ENCODE results near the gene HMBS.
"Not testable (repeated sequence)": the region's sequence is repeated elsewhere in the genome, so short reads cannot be mapped to it uniquely, and the experiment has no call there.

The HMBS gene

DNA sequence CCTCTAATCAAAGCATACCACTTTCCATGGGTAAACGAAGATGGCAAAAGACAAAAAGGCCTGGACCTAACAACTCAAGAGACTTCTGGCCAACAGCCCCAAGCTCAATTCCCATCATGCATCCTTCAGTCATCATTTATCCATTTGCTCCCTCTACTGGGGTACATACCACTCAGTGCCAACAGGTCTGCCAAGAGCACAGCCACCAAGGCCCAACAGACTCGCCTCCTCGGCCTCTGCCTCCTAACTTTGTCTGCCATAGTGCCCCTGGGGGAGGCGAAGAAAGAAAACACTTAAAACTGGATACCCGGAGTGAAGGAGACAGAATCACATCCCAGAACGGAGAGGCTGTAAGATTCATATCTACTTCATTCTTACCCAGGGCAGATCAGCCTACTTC, 28.8 kb upstream of the HMBS start:
- H3K4me3 ChIP-seq (replicated peaks; ENCODE audit: low read depth, low read length) = peak overlapping the region; percentile 88
- TF ChIP-seq, protein P1, sequence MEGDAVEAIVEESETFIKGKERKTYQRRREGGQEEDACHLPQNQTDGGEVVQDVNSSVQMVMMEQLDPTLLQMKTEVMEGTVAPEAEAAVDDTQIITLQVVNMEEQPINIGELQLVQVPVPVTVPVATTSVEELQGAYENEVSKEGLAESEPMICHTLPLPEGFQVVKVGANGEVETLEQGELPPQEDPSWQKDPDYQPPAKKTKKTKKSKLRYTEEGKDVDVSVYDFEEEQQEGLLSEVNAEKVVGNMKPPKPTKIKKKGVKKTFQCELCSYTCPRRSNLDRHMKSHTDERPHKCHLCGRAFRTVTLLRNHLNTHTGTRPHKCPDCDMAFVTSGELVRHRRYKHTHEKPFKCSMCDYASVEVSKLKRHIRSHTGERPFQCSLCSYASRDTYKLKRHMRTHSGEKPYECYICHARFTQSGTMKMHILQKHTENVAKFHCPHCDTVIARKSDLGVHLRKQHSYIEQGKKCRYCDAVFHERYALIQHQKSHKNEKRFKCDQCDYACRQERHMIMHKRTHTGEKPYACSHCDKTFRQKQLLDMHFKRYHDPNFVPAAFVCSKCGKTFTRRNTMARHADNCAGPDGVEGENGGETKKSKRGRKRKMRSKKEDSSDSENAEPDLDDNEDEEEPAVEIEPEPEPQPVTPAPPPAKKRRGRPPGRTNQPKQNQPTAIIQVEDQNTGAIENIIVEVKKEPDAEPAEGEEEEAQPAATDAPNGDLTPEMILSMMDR (IDR thresholded peaks at IDR 0.05; ENCODE audit: low read depth, low read length, missing control alignments) = peak; percentile 29
- DNase-seq (ENCODE audit: extremely low read depth, low read depth) = no peak

DNA sequence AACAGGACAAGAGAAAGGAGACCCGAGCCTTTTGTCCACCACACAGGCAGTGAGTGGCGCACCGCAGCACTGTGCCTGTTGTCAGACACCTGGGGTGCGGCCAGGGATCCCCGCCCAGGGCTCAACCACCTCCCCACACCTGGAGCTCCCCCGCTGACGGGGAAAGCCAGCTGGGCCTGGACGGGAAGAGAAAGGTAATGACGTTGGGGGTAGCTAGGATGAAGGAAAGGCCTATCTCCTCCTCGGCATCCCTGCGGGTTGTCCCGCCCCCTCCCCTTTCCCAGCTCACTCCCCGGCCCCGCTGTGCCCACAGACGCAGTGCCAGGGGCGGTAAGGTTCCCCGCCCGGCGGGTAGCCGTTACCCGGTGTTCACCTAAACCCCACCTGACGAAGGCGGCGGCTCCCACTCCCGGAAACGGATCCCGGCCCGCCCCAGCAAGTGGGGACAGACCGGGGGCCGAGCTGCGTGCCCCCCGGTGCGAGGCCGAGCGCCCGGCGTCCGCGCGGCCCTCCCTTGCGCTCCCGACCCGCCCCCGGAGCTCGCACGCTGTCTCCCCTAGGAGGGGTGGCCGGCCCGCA, 28.2 kb upstream of the HMBS start:
- TF ChIP-seq, protein P1 (IDR thresholded peaks at IDR 0.05; ENCODE audit: low read depth, low read length, missing control alignments) = no peak
- no peak for DNase-seq (ENCODE audit: extremely low read depth, low read depth)
- peak overlapping the region; percentile 88 for H3K4me3 ChIP-seq (replicated peaks; ENCODE audit: low read depth, low read length)

DNA sequence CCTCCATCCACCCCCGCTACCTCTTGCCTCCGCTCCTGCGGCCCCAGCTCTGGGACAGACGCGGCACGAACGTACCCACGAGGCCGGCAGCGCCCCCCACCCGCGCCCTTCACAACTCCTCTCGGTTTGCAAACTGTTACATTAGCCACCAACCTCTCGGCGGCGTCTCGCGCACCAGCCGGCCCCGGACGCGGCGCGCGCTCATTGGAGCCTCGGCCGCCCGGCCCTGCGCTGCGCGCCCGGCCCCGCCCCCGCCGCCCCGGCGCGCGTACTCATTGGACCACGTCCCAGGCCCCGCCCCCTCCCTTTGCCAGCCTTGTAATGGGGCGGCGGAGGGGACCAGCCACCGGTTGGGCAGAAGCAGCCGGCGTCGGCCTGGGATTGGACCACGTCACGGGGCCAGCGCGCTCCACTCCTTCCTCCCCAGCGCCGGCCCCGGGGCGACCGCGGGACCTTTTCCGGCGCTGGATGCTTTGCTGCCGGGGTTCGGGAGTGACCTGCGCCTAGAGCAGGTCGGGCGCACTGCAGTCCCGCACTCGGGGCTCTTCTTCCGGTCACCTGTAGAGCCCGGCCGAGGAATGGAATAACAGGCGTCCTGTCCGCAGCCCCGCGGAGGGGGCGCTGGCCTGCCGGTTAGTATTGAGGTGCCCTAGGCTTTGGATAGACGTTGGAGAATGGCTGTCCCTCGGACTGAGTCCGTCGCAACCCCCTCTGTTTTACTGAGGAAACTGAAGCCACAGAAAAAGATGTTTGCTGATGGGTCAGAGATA, 27.5 kb upstream of the HMBS start, which contains the start of gene HYOU1:
Gene HYOU1, minus strand, starts transcription at position 206 of the 770 bp plus-strand sequence. CDS start 1,045 bp downstream, outside the sequence.
- TF ChIP-seq, protein P1 (IDR thresholded peaks at IDR 0.05; ENCODE audit: low read depth, low read length, missing control alignments) = peak; percentile 17
- peak within 1 kb of the TSS; percentile 88 for H3K4me3 ChIP-seq (replicated peaks; ENCODE audit: low read depth, low read length)
- DNase-seq (ENCODE audit: extremely low read depth, low read depth) = peak; percentile 65

DNA sequence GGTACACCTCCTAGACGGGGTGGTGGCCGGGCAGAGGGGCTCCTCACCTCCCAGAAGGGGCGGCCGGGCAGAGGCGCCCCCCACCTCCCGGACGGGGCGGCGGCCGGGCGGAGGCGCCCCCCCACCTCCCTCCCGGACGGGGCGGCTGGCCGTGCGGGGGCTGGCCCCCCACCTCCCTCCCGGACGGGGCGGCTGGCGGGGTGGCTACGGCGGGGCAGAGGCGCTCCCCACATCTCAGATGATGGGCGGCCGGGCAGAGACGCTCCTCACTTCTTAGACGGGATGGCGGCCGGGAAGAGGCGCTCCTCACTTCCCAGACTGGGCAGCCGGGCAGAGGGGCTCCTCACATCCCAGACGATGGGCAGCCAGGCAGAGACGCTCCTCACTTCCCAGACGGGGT, 25.6 kb upstream of the HMBS start:
- H3K4me3 ChIP-seq (replicated peaks; ENCODE audit: low read depth, low read length); DNase-seq (ENCODE audit: extremely low read depth, low read depth): not testable (repeated sequence)

DNA sequence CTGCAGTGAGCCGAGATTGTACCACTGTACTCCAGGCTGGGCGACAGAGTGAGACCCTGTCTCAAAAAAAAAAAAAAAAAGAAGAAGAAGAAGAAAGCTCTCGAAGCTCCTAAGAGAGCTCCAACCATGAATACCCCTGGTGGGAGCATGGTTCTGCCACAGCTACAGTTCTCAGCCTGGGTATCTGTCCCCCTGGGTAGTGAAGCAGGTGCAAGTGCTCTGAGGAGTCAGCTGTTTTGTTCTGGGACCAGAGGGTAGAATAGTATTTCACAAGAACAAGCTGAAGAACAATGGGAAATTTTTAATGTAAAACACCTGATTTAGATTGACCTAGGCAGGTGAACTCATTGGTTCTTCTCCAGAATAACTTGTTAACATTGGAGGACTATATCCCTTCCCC, 23.4 kb upstream of the HMBS start:
- TF ChIP-seq, protein P1 (IDR thresholded peaks at IDR 0.05; ENCODE audit: low read depth, low read length, missing control alignments) = no peak
- H3K4me3 ChIP-seq (replicated peaks; ENCODE audit: low read depth, low read length) = no peak overlapping the region
- DNase-seq (ENCODE audit: extremely low read depth, low read depth) = no peak

DNA sequence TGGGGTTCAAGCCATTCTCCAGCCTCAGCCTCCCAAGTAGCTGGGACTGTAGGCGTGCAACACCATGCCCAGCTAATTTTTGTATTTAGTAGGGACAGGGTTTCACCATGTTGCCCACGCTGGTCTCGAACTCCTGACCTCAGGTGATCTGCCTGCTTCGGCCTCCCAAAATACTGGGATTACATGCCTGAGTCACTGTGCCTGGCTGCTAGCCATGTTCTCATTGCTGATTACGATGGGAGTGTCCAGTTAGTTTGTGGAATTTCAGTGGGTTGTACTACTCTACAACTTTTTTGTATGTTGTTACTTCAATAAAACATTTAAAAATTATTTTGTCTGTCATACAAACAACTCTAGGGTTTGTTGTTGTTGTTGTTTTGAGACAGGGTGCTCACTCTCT, 21.9 kb upstream of the HMBS start:
- H3K4me3 ChIP-seq (replicated peaks; ENCODE audit: low read depth, low read length) = no peak overlapping the region
- peak; percentile 32 for DNase-seq (ENCODE audit: extremely low read depth, low read depth)
- TF ChIP-seq, protein P1 (IDR thresholded peaks at IDR 0.05; ENCODE audit: low read depth, low read length, missing control alignments) = no peak

DNA sequence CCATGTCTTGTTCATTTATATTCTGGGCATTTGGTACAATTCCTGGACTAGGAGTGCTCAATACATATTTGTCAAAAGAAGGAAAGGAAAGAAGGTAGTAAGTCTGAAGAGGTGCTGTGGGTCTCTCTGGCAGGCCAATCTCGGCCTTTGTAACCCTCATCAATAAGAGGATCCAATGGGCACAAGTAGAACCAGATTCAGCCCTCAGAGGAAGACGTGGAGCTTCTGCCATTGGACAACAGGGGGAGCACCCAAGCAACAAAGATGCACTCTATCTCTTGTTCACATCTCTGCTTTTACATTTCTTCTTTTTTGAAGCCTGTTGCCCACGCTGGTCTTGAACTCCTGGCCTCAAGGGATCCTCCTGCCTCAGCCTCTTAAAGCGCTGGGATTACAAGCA, 19.3 kb upstream of the HMBS start:
- no peak overlapping the region for H3K4me3 ChIP-seq (replicated peaks; ENCODE audit: low read depth, low read length)
- peak; percentile 21 for DNase-seq (ENCODE audit: extremely low read depth, low read depth)
- TF ChIP-seq, protein P1 (IDR thresholded peaks at IDR 0.05; ENCODE audit: low read depth, low read length, missing control alignments) = peak; percentile 62

All from HFF-Myc (cell line).